GM19240 (cell line): ENCODE data around the gene MST1R.

Source experiments
- DNase-seq: peaks from one replicate; pipeline ENCODE4 v3.0.0; 2011; ENCODE audit warnings: low spot score; ENCODE audit not compliant: insufficient read length

MST1R gene

GRCh38 chr3:49878686-49879085 lies 25.0 kb downstream of the MST1R start:
- no peak for DNase-seq

- no peak for DNase-seq
These were observed 26.0 kb downstream of the MST1R start for GRCh38 chr3:49877716-49878115.

- no peak for DNase-seq
These were observed 27.1 kb downstream of the MST1R start for GRCh38 chr3:49876567-49876966.

- no peak for DNase-seq
These were observed 30.1 kb downstream of the MST1R start for GRCh38 chr3:49873623-49874022.

GRCh38 chr3:49872801-49873281 lies 30.8 kb downstream of the MST1R start:
- no peak for DNase-seq

GRCh38 chr3:49871531-49872153 lies 32.0 kb downstream of the MST1R start:
- DNase-seq = no peak

- DNase-seq = no peak
These were observed 34.0 kb downstream of the MST1R start, which contains the start of gene CAMKV for GRCh38 chr3:49869525-49870126. TSS of gene CAMKV (minus strand) at chr3:49869906. CDS start at chr3:49862388, 7,518 bp downstream.

- no peak for DNase-seq
These were observed 34.7 kb downstream of the MST1R start for GRCh38 chr3:49868862-49869466.

- DNase-seq = no peak
These were observed 35.8 kb downstream of the MST1R start for GRCh38 chr3:49867871-49868321.

GRCh38 chr3:49867400-49867799 lies 36.3 kb downstream of the MST1R start:
- DNase-seq = no peak

GRCh38 chr3:49865198-49865784 lies 38.4 kb downstream of the MST1R start:
- DNase-seq = no peak

GRCh38 chr3:49864505-49864904 lies 39.2 kb downstream of the MST1R start:
- no peak for DNase-seq

GRCh38 chr3:49859576-49860305 lies 43.9 kb downstream of the MST1R start:
- DNase-seq = no peak

GRCh38 chr3:49856181-49857005 lies 47.3 kb downstream of the MST1R start, which contains the start of gene TRAIP:
TSS of gene TRAIP (minus strand) at chr3:49856564. CDS start at chr3:49856453, 111 bp downstream.
- peak; percentile 100 for DNase-seq

GRCh38 chr3:49855662-49856061 lies 48.0 kb downstream of the MST1R start:
- no peak for DNase-seq

GRCh38 chr3:49845694-49846093 lies 58.0 kb downstream of the MST1R start:
- no peak for DNase-seq

- no peak for DNase-seq
These were observed 59.0 kb downstream of the MST1R start for GRCh38 chr3:49844464-49845183.

GRCh38 chr3:49842843-49843517 lies 60.7 kb downstream of the MST1R start:
- DNase-seq = no peak

GRCh38 chr3:49841806-49842205 lies 61.9 kb downstream of the MST1R start:
- no peak for DNase-seq
